ENCODE measurements around the gene TFF3.

The TFF3 gene

GRCh38 chr21:42321231-42321630, 6.0 kb upstream of the TFF3 start:
- H3K9me3 Mint-ChIP-seq: no peaks in the 10 kb centered on the region
- H3K4me3 Mint-ChIP-seq: no peak overlapping the region
- H3K36me3 Mint-ChIP-seq (ENCODE audit: low read depth): no peaks in the 10 kb centered on the region
- no peak for DNase-seq (ENCODE audit: low spot score)
- peaks cover 5% of the 10 kb centered on the region for H3K4me1 Mint-ChIP-seq (ENCODE audit: low read depth)
- H3K27ac Mint-ChIP-seq: no peak overlapping the region
- H3K27me3 Mint-ChIP-seq (ENCODE audit: low read depth): peaks cover 18% of the 10 kb centered on the region

- Mint-ChIP-seq H3K36me3 (ENCODE audit: low read depth) (no peaks in the 10 kb centered on the region), H3K4me1 (ENCODE audit: low read depth) (peaks cover 5% of the 10 kb centered on the region), H3K9me3 (no peaks in the 10 kb centered on the region), H3K27me3 (ENCODE audit: low read depth) (peaks cover 16% of the 10 kb centered on the region), H3K27ac (no peak overlapping the region), H3K4me3 (no peak overlapping the region)
- no peak for DNase-seq (ENCODE audit: low spot score)
Observed at GRCh38 chr21:42320791-42321190, 5.6 kb upstream of the TFF3 start.

- Mint-ChIP-seq H3K36me3 (ENCODE audit: low read depth) (no peaks in the 10 kb centered on the region), H3K27me3 (ENCODE audit: low read depth) (peaks cover 10% of the 10 kb centered on the region), H3K4me1 (ENCODE audit: low read depth) (peaks cover 5% of the 10 kb centered on the region), H3K27ac (no peak overlapping the region), H3K4me3 (no peak overlapping the region), H3K9me3 (no peaks in the 10 kb centered on the region)
- no peak for DNase-seq (ENCODE audit: low spot score)
Observed at GRCh38 chr21:42319851-42320572, 4.8 kb upstream of the TFF3 start.

DNA sequence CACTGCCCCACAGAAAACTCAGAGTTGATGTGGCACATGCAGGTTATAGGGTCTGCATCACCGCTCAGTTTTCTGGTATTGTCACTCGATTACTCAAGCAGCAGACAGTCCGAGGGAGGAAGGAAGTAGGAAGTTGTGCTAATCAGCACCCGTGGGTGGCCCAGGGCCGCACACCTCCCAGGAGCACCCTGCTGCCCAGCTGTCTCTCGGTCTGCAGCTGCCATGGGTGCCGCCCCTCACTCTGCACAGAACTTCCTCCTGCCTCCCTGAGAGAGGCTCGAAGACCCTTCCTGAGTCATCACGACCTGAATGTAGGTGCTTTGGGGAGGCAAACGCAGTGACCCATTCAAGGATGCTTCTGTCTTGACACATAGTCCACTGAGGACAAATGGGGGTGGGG, 4.2 kb upstream of the TFF3 start:
- peaks cover 4% of the 10 kb centered on the region for H3K27me3 Mint-ChIP-seq (ENCODE audit: low read depth)
- no peaks in the 10 kb centered on the region for H3K36me3 Mint-ChIP-seq (ENCODE audit: low read depth)
- H3K27ac Mint-ChIP-seq: no peak overlapping the region
- no peaks in the 10 kb centered on the region for H3K9me3 Mint-ChIP-seq
- peaks cover 5% of the 10 kb centered on the region for H3K4me1 Mint-ChIP-seq (ENCODE audit: low read depth)
- DNase-seq (ENCODE audit: low spot score): no peak
- H3K4me3 Mint-ChIP-seq: no peak overlapping the region

DNA sequence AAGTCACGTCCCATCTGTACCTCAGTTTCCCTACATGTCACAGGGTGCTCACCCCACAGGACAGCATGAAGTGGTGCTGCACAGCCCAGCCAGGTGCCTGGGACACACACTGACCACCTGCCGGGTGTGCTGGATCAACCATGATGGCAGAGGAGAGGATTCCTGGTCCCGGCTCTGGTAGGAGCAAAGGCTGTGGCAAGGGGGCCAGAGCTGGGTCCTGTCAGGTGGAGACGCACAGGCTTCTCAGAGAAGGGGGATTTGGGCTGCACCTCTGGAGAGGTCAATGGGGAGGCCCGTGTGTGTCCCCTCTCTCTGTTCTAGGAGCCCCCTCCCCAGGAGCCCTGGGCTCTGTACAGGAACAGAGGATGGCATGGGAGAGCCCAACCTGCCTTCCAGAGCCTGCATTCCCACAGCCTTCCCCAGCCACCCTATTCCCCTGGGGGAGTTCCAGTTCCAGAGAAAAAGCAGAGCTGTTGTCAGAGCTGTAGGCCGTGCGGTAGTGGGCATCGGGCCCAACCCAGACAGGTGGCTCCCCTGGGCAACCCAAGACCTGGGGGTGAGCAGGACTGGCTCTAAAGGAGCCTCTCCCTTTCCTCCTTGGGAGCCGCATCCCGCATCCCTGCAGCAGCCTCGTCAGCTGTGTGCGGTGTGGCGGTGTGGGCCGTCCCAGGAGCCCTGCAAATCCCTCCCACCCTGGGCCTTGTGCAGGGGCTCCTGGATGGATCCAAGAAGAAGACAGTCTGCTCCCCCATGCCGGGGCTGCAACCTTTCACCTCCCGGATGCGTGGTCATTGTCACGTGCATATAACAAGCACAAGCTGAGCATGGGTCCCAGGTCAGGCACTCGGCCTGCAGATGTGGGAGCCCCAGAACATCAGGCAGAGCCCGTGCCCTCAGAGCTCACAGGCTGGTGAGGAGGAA, 2.9 kb upstream of the TFF3 start:
- Mint-ChIP-seq H3K36me3 (ENCODE audit: low read depth) (no peaks in the 10 kb centered on the region), H3K27me3 (ENCODE audit: low read depth) (no peaks in the 10 kb centered on the region), H3K4me1 (ENCODE audit: low read depth) (peaks cover 5% of the 10 kb centered on the region)

DNA sequence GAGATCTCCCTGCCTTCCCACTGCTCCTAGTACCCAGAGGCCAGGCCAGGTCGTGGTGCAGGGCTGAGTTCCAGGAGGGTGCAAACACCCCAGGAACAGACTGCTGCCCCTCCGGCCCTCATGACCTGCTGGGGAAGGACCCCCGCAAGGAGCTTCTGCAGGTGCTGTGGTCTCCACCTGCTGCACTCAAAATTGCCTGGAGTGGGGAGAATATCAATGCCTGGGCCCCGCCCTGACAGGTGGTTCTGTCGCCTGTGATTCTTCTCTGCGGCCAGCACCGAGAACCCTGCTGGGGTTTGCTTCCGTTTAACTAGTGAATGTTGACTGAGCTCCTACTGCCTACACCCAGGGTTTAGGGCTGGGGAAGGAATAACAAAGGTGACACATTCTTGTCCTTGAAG, 2.1 kb upstream of the TFF3 start:
- no peak overlapping the region for H3K4me3 Mint-ChIP-seq
- H3K4me1 Mint-ChIP-seq (ENCODE audit: low read depth): peaks cover 5% of the 10 kb centered on the region
- no peak for DNase-seq (ENCODE audit: low spot score)
- H3K27me3 Mint-ChIP-seq (ENCODE audit: low read depth): no peaks in the 10 kb centered on the region
- H3K36me3 Mint-ChIP-seq (ENCODE audit: low read depth): no peaks in the 10 kb centered on the region
- H3K9me3 Mint-ChIP-seq: no peaks in the 10 kb centered on the region
- no peak overlapping the region for H3K27ac Mint-ChIP-seq

More for the DNA sequence above, 2.9 kb upstream of the TFF3 start:
- H3K27ac Mint-ChIP-seq: no peak overlapping the region
- no peak overlapping the region for H3K4me3 Mint-ChIP-seq
- no peaks in the 10 kb centered on the region for H3K9me3 Mint-ChIP-seq
- DNase-seq (ENCODE audit: low spot score): no peak

GRCh38 chr21:42316891-42317290, 1.7 kb upstream of the TFF3 start:
- H3K27ac Mint-ChIP-seq: no peak overlapping the region
- H3K4me3 Mint-ChIP-seq: no peak overlapping the region
- peaks cover 5% of the 10 kb centered on the region for H3K4me1 Mint-ChIP-seq (ENCODE audit: low read depth)
- no peaks in the 10 kb centered on the region for H3K9me3 Mint-ChIP-seq
- H3K36me3 Mint-ChIP-seq (ENCODE audit: low read depth): no peaks in the 10 kb centered on the region
- H3K27me3 Mint-ChIP-seq (ENCODE audit: low read depth): no peaks in the 10 kb centered on the region
- no peak for DNase-seq (ENCODE audit: low spot score)

- no peaks in the 10 kb centered on the region for H3K27me3 Mint-ChIP-seq (ENCODE audit: low read depth)
Observed at GRCh38 chr21:42314616-42315295, 453 bp downstream of the TFF3 start.

DNA sequence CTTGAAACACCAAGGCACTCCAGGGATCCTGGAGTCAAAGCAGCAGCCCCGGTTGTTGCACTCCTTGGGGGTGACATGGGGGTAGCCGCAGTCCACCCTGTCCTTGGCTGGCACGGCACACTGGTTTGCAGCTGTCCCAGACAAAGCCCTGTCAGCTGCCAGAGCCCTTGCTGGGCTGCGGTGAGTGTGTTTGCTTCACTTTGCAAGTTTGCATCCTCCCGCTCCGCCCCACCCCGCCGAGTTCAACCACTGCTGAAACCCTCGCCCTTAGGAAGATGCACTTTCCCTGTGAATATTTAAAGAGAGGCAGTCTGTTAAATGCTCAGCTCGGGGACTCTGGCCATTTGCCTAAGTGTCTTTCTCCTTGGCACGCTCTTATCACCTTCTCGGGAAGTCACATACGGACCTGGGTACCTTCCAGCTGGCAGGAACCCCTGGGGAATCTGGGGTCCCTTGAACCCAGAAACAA, 1.7 kb downstream of the TFF3 start:
- no peak for DNase-seq (ENCODE audit: low spot score)
- Mint-ChIP-seq H3K4me1 (ENCODE audit: low read depth) (peaks cover 7% of the 10 kb centered on the region), H3K36me3 (ENCODE audit: low read depth) (no peaks in the 10 kb centered on the region), H3K4me3 (no peak overlapping the region), H3K9me3 (no peaks in the 10 kb centered on the region), H3K27me3 (ENCODE audit: low read depth) (no peaks in the 10 kb centered on the region), H3K27ac (no peak overlapping the region)

More at GRCh38 chr21:42314616-42315295, 453 bp downstream of the TFF3 start:
- Mint-ChIP-seq H3K4me1 (ENCODE audit: low read depth) (peaks cover 6% of the 10 kb centered on the region), H3K36me3 (ENCODE audit: low read depth) (no peaks in the 10 kb centered on the region), H3K27ac (no peak overlapping the region), H3K4me3 (no peak overlapping the region), H3K9me3 (no peaks in the 10 kb centered on the region)
- no peak for DNase-seq (ENCODE audit: low spot score)

GRCh38 chr21:42312626-42313104, 2.5 kb downstream of the TFF3 start:
- Mint-ChIP-seq H3K4me3 (no peak overlapping the region), H3K9me3 (no peaks in the 10 kb centered on the region), H3K36me3 (ENCODE audit: low read depth) (no peaks in the 10 kb centered on the region), H3K27ac (no peak overlapping the region), H3K27me3 (ENCODE audit: low read depth) (no peaks in the 10 kb centered on the region), H3K4me1 (ENCODE audit: low read depth) (peaks cover 7% of the 10 kb centered on the region)
- DNase-seq (ENCODE audit: low spot score): no peak

DNA sequence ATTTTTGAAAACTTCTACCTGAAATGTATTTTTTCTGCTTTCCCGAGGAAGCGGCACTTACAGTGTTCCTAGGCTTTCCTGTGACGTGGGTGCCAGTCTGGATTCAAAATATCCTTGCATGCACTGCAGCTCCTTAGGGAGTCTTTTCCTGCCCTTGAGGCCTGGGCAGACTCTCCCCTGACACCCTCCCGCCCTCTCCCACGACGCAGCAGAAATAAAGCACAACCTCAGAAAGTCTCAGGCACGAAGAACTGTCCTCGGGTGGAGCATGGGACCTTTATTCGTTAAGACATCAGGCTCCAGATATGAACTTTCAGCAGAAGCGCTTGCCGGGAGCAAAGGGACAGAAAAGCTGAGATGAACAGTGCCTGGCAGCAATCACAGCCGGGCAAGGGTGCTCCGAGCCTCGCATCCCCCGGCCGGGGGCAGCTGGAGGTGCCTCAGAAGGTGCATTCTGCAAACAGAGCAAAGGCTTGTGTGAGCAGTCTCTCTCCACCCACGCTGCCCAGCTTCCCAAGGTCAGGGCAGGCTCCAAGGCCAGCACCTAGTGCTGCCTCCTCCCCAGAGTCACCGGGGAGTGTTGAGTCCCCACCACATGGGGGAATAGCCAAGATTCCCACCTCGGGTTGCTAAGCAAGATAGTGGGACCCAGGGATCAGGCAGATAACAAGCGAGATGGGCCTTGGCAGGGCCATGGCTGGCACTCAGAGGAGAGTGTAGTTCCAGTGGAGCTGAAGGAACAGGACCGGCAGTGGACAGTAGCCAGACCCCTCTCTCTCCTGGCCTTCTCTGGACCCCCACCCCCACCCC, 3.2 kb downstream of the TFF3 start:
- H3K4me3 Mint-ChIP-seq: no peak overlapping the region
- peaks cover under 1% of the 10 kb centered on the region for H3K27me3 Mint-ChIP-seq (ENCODE audit: low read depth)
- peaks cover 7% of the 10 kb centered on the region for H3K4me1 Mint-ChIP-seq (ENCODE audit: low read depth)
- H3K27ac Mint-ChIP-seq: no peak overlapping the region
- no peak for DNase-seq (ENCODE audit: low spot score)
- no peaks in the 10 kb centered on the region for H3K9me3 Mint-ChIP-seq
- no peaks in the 10 kb centered on the region for H3K36me3 Mint-ChIP-seq (ENCODE audit: low read depth)

GRCh38 chr21:42311160-42311559, 4.0 kb downstream of the TFF3 start:
- no peak overlapping the region for H3K4me3 Mint-ChIP-seq
- DNase-seq (ENCODE audit: low spot score): no peak
- H3K4me1 Mint-ChIP-seq (ENCODE audit: low read depth): peaks cover 7% of the 10 kb centered on the region
- peaks cover 5% of the 10 kb centered on the region for H3K27me3 Mint-ChIP-seq (ENCODE audit: low read depth)
- H3K36me3 Mint-ChIP-seq (ENCODE audit: low read depth): no peaks in the 10 kb centered on the region
- no peak overlapping the region for H3K27ac Mint-ChIP-seq
- no peaks in the 10 kb centered on the region for H3K9me3 Mint-ChIP-seq

- Mint-ChIP-seq H3K9me3 (no peaks in the 10 kb centered on the region), H3K27ac (no peak overlapping the region), H3K36me3 (ENCODE audit: low read depth) (no peaks in the 10 kb centered on the region), H3K4me1 (ENCODE audit: low read depth) (peaks cover 7% of the 10 kb centered on the region), H3K4me3 (no peak overlapping the region), H3K27me3 (ENCODE audit: low read depth) (peaks cover 5% of the 10 kb centered on the region)
- DNase-seq (ENCODE audit: low spot score): no peak
Observed at GRCh38 chr21:42310411-42311001, 4.7 kb downstream of the TFF3 start.
